ENCODE data around the gene GAMT.

Gene GAMT

DNA sequence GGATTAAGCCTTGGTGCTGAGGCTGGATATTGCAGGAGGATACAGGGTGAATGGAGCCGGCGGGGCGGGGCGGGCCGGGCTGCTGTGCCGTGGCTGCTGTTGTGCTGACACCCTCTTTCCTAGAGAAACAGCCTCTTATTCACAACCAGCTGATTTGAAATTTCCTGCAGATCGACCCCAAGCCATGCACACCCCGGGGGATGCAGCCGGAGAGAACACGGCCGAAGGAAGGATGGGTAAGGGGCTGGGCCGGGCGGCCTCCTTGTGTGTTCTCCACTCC, 17.1 kb upstream of the GAMT start:
- no peak for DNase-seq

- DNase-seq = no peak
Measured at GRCh38 chr19:1417681-1418495, 16.5 kb upstream of the GAMT start.

- peak; percentile 33 for DNase-seq
Measured at GRCh38 chr19:1417145-1417544, 15.8 kb upstream of the GAMT start.

DNA sequence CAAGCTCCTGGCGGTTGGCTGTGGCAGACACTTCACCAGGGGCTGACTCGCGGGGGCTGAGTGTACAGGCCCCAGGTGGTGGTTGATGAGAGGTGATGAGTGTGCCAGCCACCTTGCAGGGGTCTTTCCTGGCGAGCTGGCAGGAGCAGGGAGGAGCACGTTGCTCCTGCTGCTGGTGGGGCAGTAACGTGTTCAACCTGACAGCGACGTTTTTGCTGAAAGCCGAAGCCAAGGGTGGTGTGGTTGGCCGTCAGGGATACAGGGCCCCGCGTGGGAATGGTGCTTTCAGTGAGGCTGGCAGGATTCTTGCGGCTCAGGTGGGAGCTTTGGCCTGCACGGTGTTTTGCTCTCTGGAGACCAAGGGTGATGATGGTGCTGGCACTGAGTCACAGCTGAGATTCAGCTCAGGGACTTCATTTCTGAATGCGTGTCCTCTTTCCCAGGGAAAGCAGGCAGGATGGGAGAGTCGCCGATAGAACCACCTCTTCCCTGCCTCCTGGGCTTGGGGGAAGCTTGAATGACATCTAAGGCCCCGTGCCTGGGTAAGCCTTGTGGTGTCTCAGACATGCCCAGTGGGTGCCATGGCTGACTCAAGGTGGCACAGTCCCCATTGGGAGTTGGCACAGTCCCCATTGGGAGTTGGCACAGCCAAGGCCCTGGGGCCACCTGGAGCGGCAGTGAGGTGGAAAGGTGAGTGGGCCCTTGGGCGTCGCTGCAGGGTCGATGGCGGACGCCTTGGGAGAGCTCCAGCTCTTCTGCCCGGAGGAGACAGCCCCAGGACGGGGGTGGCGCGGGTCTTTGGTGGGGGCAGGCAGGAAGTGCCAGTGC, 14.9 kb upstream of the GAMT start:
- no peak for DNase-seq

DNA sequence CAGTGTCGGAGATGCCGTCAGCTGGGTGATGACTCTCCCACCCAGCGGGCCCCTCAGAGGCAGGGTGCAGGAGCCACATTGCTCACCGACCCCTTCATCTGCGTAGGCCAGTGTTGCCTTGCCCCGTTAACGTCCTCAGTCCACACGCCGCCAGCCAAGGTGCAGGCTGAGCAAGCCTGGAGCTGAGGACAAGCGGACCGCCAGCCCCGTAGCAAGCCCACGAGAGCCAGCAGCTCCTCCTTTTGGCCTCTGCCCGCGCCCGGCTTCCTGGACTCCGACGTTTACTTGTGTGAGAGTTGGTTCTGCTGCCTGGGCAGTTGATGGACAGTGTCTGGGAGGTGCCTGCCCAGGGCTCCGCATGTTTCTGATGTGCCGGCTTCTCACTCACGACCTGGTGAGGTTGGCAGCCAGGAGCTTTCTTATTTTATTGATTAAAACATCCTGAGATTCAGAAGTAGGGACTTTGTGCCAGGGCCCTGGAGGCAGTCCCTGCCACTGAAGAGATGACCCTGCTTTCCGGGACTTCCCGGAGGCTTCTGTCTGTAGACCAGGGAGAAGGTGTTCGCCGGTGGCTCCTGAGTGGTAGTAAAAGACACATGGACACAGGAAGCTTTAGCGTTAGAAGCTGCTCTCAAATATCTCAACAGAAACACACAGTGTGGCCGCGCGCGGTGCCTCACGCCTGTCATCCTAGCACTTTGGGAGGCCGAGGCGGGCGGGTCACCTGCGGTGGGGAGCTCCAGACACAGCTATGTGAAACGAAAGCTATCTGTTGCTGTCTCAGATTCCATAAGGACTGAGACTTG, 11.9 kb upstream of the GAMT start:
- DNase-seq = no peak

- DNase-seq = no peak
Measured at GRCh38 chr19:1412323-1412923, 11.1 kb upstream of the GAMT start.

DNA sequence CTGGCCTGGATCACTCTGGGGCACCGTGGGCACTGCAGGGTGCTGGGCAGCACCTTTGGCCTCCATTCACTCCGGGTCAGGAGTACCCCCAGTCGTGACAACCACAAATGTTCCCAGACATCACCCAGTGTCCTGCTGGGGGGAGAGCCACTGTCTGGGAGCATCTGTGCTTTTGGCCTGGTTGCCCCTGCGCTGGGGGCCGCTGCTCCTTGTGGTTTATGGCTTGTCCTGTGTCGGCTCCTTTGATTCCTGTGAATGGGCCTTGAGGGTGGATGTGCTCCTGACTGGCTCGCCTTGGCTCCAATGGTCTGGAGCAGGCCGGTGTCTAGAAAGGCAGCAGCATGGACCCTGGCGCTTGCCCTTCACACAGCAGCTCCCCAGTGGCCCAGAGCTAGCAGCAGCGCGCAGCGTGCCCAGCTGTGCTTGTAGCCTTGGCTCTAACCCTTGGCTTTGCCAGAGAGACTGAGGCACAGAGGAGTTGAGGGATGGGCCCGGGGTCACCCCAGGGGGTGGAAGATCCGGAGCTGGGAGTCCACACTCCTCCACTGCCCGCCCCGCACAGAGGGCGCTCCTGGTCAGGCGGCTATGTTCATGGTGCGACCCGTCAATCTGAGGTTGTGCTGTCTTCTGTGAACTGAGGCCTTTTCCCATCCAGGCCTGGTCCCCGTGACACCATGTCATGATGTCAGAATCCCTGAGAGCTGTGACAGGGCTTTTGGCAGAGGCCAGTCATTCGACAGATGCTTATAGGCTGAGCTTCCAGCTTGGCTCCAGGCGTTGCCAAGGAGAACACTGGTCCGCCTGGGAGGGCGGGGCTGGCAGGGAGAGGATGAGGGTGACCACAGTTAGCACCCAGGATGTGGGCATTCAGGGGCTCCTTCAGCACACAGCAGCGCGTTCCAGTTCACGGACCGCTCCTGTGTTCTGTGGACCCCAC, 10.2 kb upstream of the GAMT start:
- peak; percentile 38 for DNase-seq

DNA sequence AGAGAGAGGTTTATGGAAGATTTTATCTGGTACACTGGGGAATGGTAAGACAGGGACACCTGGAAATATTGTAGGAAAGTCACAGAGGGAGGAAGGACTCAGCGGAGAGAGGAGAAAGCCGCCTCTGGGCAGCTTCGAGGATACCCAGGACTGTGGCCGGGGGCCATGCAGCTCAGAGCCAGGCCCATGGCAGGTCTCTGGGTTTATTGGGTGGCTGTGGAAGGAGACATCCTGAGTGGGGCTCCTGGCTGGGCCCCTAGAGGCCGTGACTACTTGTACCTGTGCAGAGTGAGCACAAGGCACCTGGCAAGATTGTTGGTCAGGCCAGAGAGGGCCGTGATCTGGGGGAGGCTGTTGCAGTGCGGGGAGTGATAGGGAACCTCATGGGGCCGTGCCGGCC, 9.4 kb upstream of the GAMT start:
- DNase-seq = no peak

DNA sequence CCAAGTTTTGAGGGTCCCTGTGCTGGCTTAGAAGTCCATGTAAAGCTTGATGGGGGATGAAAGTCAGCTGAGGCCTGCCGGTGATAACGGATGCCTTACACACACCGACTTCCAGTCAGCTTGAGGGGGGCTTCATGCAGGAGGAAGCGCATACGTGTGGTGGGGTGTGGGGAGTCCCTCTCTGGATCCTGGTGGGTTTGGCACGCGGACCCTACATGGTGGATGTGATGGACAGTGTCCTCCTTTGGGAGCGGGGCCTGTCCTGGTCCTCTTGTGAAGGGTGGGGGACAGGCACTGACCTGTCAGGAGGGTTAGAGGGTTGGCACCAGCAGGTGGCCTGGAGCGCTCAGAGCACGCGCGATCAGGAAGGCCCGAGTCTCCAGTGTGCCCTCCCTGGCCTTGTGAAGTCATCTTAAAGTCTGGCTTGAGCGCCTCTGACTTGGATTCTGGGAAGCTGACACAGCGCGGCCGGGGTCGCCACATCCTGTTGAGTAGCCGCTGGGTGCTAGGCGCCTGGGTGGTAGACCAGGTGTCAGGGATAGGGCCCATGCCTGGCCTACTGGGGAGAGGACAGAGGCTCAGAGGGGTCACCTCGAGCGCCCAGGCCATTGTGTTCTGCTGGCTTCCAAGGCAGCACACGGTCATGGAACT, 8.9 kb upstream of the GAMT start:
- no peak for DNase-seq

DNA sequence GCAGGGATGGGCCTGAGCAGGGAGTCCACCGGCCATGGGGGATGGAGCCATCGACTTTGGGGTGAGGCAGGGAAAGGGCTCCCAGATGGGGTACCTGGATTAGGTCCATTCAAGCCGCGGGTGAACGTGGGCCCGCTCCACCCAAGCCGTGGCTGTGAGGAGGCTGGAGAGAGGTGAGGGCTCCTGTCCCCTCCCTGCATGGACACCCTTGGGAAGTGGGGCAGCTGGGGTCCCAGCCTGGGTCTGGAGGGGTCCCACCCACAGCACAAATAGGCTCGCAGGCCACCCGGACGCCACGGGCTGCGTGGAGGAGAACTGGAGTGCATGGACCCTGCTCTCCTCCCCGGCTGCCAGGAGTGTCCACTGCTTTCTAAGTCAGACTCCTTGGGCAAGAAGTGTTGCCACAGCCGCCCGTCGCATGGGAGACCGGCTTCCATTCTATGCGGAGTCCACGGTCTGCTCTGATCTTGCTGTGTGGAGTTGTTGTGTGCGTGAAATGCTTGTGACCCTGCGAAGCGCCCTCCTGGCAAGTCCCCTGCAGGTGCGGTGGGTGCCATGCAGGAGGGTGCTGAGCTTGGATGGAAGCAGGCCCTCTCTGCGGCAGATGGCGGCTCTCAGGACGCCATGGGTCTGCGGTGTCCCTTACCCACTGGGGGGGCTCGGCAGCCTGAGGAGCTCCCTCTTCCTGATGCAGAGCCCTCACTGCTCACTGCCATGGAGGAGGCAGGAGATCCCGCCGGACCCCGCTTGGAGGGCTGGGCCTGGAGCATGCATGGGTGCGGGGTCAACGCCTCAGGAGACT, 8.1 kb upstream of the GAMT start:
- DNase-seq = no peak

- DNase-seq = peak; percentile 49
Measured at GRCh38 chr19:1408300-1409203, 7.2 kb upstream of the GAMT start.

DNA sequence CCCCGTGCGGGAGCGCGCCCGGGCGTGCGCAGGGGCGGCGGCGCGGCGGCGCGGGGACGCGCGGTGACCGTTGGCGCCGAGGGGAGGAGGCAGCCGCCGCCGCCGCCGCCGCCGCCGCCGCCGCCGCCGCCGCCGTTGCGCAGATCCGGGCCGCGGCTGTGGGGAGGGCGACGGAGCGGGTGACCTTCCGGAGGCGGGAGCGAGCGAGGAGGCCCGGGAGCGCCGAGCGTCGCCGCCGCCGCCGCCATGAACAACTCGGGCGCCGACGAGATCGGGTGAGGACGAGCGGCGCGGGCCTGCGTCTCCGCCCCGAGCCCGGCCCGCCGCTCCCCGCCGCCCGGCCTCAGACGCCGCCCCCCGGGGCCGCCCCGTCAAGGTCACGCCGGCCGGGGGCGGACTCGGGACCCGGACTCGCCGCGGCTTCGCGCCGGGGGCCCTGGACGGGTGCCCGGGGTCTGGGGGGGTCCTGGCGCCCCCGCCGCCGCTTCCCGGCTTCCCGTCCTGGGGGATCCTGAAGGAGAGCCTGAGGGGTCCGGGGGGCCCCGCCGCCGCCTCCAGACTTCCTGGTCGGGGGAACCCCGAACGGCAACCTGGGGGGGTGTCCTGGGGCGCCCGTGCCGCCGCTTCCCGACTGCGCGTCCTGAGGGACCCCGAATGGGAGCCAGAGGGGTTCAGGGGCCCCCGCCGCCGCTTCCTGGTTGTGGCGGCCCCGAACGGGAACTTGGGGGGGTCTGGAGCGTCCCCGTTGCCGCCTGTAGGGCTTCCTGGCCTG, 6.4 kb upstream of the GAMT start, which contains the start of gene DAZAP1:
DAZAP1 (plus strand) TSS at position 59 of the 772 bp plus-strand sequence; CDS start at position 247, 188 bp downstream.
- no peak for DNase-seq

DNA sequence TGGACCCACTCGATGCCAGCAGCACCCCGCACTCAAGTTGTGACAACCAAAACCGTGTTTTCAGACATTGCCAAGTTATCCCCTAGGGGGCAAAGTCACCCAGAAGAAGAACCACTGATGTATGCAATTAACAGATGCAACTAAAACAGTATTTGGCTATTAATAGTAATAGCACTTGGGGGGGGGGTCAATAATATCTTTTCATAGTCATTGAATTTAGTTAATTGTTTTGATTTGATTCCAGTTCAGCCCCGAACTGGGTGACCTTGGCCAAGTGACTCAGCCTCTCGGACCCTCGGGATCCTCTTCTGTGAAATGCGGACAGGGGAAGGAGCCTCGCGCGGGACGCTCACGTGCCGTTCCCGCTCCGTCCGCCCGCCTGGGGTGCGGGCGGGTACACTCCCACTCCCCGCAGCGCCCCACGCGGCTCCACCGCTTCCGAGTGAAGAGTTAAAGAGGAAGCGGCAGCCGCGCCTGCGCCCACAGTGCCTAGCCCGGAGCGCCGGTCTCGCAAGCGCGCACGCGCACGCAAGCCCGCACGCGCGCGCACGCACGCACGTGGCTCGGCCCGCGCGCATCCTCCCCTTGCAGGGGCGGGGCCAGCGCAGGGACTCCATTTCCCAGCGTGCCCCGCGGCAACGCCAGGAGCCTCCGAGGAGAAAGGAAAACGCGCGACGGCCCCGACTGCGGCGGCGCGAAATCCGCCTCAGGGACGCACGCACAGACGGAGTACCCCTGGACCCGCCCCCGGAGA, 5.6 kb upstream of the GAMT start:
- peak; percentile 99 for DNase-seq

- no peak for DNase-seq
Measured at GRCh38 chr19:1402411-1403070, 1.2 kb upstream of the GAMT start.

DNA sequence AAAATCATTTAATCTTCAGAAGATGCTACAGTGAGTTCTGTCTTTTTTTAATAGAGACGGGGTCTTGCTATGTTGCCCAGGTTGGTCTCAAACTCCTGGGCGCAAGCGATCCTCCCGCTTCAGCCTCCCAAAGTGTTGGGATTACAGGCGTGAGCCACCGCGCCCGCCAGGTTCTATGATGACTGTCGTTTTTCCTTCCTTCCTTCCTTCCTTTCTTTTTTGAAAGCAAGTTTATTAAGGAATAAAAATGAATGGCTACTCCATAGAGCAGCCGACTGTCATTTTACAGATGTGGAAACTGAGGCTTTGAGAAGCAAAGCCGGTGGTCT, 511 bp upstream of the GAMT start:
- DNase-seq = no peak

DNA sequence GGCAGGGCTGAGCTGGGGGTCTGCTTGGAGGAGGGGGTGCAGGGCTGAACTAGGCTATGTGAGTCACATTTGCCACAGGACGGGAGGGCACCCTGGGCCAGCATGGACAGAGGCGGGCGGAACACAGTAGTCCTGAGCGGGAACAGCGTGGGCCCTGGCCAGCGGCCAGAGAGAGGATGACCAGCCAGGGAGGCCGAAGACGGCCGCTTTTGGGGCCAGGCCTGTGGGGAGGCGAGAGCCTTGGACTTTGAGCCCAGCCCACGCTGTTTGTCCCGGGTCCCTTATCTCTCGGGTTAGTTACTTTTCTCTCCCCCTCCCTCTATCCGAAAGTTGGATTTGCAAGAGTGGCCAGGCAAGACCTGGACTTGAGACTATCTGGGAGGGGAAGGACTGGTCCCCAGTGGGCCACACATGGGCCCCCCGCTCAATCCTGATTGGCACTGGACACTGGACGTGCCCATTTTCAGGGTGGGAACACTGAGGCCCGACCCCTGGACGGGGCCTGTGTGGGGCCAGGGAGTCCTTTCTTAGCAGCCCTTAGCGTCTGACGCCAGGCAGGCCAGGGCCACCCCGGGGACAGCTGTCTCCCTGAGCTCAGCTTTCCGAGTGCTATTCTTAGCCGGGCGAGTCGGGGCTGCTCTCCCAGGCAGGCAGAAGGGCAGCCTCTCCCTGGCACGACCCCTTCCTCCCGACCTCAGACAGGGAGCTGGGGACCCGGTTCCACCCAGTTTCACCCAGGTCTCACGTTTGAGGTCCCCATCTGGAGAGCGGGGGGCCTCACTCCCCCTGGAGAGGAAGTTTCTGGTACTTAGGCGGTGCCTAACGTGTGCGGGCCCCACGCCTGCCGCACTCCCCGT, 833 bp downstream of the GAMT start:
- no peak for DNase-seq

Measured in fibroblast of skin of scalp (primary cell).